ENCODE measurements around the gene PLD2. TPM values are rescaled to one million over a fixed set of nuclear protein-coding genes. Genes with fewer than 3 reads are reported as not detected.

Gene PLD2
- total RNA-seq, 1 donor from 2014 or later: 49.3 TPM

GRCh38 chr17:4845118-4845517 lies 38.2 kb downstream of the PLD2 start:
- H3K9me3 Mint-ChIP-seq (ENCODE audit: unreplicated experiment): no peaks in the 10 kb centered on the region
- no peak overlapping the region for H3K27ac Mint-ChIP-seq (ENCODE audit: unreplicated experiment)
- H3K27me3 Mint-ChIP-seq (ENCODE audit: unreplicated experiment): no peaks in the 10 kb centered on the region
- H3K4me1 Mint-ChIP-seq (ENCODE audit: unreplicated experiment): peaks cover 45% of the 10 kb centered on the region
- DNase-seq (ENCODE audit: extremely low spot score, unreplicated experiment): no peak
- no peak overlapping the region for H3K4me3 Mint-ChIP-seq (ENCODE audit: unreplicated experiment)
- peaks cover 3% of the 10 kb centered on the region for H3K36me3 Mint-ChIP-seq (ENCODE audit: unreplicated experiment)
- no peak for TF ChIP-seq CTCF (IDR thresholded peaks at IDR 0.05)

- Mint-ChIP-seq H3K4me3 (ENCODE audit: unreplicated experiment) (no peak overlapping the region), H3K9me3 (ENCODE audit: unreplicated experiment) (no peaks in the 10 kb centered on the region), H3K27me3 (ENCODE audit: unreplicated experiment) (no peaks in the 10 kb centered on the region), H3K4me1 (ENCODE audit: unreplicated experiment) (peaks cover 50% of the 10 kb centered on the region), H3K27ac (ENCODE audit: unreplicated experiment) (peak overlapping the region; percentile 65), H3K36me3 (ENCODE audit: unreplicated experiment) (peaks cover 3% of the 10 kb centered on the region)
- no peak for DNase-seq (ENCODE audit: extremely low spot score, unreplicated experiment)
- no peak for TF ChIP-seq CTCF (IDR thresholded peaks at IDR 0.05)
These were observed 39.9 kb downstream of the PLD2 start for GRCh38 chr17:4846635-4847390.

GRCh38 chr17:4849011-4849536 lies 42.1 kb downstream of the PLD2 start:
- TF ChIP-seq CTCF (IDR thresholded peaks at IDR 0.05): no peak
- DNase-seq (ENCODE audit: extremely low spot score, unreplicated experiment): no peak
- H3K9me3 Mint-ChIP-seq (ENCODE audit: unreplicated experiment): no peaks in the 10 kb centered on the region
- peak overlapping the region; percentile 98 for H3K27ac Mint-ChIP-seq (ENCODE audit: unreplicated experiment)
- H3K27me3 Mint-ChIP-seq (ENCODE audit: unreplicated experiment): no peaks in the 10 kb centered on the region
- H3K4me1 Mint-ChIP-seq (ENCODE audit: unreplicated experiment): peaks cover 59% of the 10 kb centered on the region
- peak overlapping the region; percentile 51 for H3K4me3 Mint-ChIP-seq (ENCODE audit: unreplicated experiment)
- H3K36me3 Mint-ChIP-seq (ENCODE audit: unreplicated experiment): peaks cover 6% of the 10 kb centered on the region

GRCh38 chr17:4850246-4850645 lies 43.3 kb downstream of the PLD2 start:
- no peak for TF ChIP-seq CTCF (IDR thresholded peaks at IDR 0.05)
- Mint-ChIP-seq H3K27ac (ENCODE audit: unreplicated experiment) (peak overlapping the region; percentile 98), H3K4me1 (ENCODE audit: unreplicated experiment) (peaks cover 63% of the 10 kb centered on the region), H3K9me3 (ENCODE audit: unreplicated experiment) (no peaks in the 10 kb centered on the region), H3K36me3 (ENCODE audit: unreplicated experiment) (peaks cover 9% of the 10 kb centered on the region), H3K27me3 (ENCODE audit: unreplicated experiment) (no peaks in the 10 kb centered on the region), H3K4me3 (ENCODE audit: unreplicated experiment) (no peak overlapping the region)
- DNase-seq (ENCODE audit: extremely low spot score, unreplicated experiment): no peak

- Mint-ChIP-seq H3K4me3 (ENCODE audit: unreplicated experiment) (no peak overlapping the region), H3K36me3 (ENCODE audit: unreplicated experiment) (peaks cover 10% of the 10 kb centered on the region), H3K27ac (ENCODE audit: unreplicated experiment) (peak overlapping the region; percentile 74), H3K9me3 (ENCODE audit: unreplicated experiment) (no peaks in the 10 kb centered on the region), H3K27me3 (ENCODE audit: unreplicated experiment) (no peaks in the 10 kb centered on the region), H3K4me1 (ENCODE audit: unreplicated experiment) (peaks cover 58% of the 10 kb centered on the region)
- DNase-seq (ENCODE audit: extremely low spot score, unreplicated experiment): no peak
- TF ChIP-seq CTCF (IDR thresholded peaks at IDR 0.05): no peak
These were observed 44.1 kb downstream of the PLD2 start for GRCh38 chr17:4851084-4851483.

All from osteocyte (in vitro differentiated cells).